ENCODE measurements around the gene KCNJ9. TPM values are rescaled to one million over a fixed set of nuclear protein-coding genes. Genes with fewer than 3 reads are reported as not detected.

KCNJ9 gene
- total RNA-seq, 2 donors from 2014 or later, result 0.95 TPM; not detected in 1

- H3K27ac ChIP-seq, result no peak overlapping the region
- peaks cover 31% of the 10 kb centered on the region for H3K36me3 ChIP-seq
- ATAC-seq (ENCODE audit: insufficient number of reproducible peaks, low FRiP score, low read depth) (no peak), DNase-seq (ENCODE audit: low spot score) (no peak)
- peaks cover 17 to 35% of the 10 kb centered on the region in 2 donors for H3K4me1 ChIP-seq (ENCODE audit: control insufficient read depth in 1 of 2, low read depth in 2 of 2)
- no peak overlapping the region for H3K4me3 ChIP-seq
- no peaks in the 10 kb centered on the region for H3K9me3 ChIP-seq
- H3K27me3 ChIP-seq (replicated peaks; ENCODE audit: insufficient read depth), result no peaks in the 10 kb centered on the region
- TF ChIP-seq, protein P1, sequence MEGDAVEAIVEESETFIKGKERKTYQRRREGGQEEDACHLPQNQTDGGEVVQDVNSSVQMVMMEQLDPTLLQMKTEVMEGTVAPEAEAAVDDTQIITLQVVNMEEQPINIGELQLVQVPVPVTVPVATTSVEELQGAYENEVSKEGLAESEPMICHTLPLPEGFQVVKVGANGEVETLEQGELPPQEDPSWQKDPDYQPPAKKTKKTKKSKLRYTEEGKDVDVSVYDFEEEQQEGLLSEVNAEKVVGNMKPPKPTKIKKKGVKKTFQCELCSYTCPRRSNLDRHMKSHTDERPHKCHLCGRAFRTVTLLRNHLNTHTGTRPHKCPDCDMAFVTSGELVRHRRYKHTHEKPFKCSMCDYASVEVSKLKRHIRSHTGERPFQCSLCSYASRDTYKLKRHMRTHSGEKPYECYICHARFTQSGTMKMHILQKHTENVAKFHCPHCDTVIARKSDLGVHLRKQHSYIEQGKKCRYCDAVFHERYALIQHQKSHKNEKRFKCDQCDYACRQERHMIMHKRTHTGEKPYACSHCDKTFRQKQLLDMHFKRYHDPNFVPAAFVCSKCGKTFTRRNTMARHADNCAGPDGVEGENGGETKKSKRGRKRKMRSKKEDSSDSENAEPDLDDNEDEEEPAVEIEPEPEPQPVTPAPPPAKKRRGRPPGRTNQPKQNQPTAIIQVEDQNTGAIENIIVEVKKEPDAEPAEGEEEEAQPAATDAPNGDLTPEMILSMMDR (IDR thresholded peaks at IDR 0.05), result no peak
These were observed 11.7 kb downstream of the KCNJ9 start for GRCh38 chr1:160093069-160093395.

GRCh38 chr1:160093624-160094290, 12.4 kb downstream of the KCNJ9 start:
- TF ChIP-seq, protein P1 (IDR thresholded peaks at IDR 0.05), result no peak
- no peak for ATAC-seq (ENCODE audit: insufficient number of reproducible peaks, low FRiP score, low read depth)
- Histone ChIP-seq H3K9me3 (no peaks in the 10 kb centered on the region), H3K27me3 (replicated peaks; ENCODE audit: insufficient read depth) (no peaks in the 10 kb centered on the region), H3K4me3 (no peak overlapping the region), H3K36me3 (peaks cover 31% of the 10 kb centered on the region), H3K4me1 (ENCODE audit: control insufficient read depth in 1 of 2, low read depth in 2 of 2) (peaks cover 17 to 35% of the 10 kb centered on the region in 2 donors), H3K27ac (no peak overlapping the region)
- DNase-seq (ENCODE audit: low spot score), result no peak

GRCh38 chr1:160094291-160094625, 12.9 kb downstream of the KCNJ9 start:
- Histone ChIP-seq H3K4me1 (ENCODE audit: control insufficient read depth in 1 of 2, low read depth in 2 of 2) (peaks cover 18 to 37% of the 10 kb centered on the region in 2 donors), H3K27ac (no peak overlapping the region), H3K4me3 (no peak overlapping the region), H3K27me3 (replicated peaks; ENCODE audit: insufficient read depth) (no peaks in the 10 kb centered on the region), H3K9me3 (no peaks in the 10 kb centered on the region), H3K36me3 (peaks cover 31% of the 10 kb centered on the region)
- DNase-seq (ENCODE audit: low spot score) (no peak), ATAC-seq (ENCODE audit: insufficient number of reproducible peaks, low FRiP score, low read depth) (no peak)
- TF ChIP-seq, protein P1 (IDR thresholded peaks at IDR 0.05), result no peak

DNA sequence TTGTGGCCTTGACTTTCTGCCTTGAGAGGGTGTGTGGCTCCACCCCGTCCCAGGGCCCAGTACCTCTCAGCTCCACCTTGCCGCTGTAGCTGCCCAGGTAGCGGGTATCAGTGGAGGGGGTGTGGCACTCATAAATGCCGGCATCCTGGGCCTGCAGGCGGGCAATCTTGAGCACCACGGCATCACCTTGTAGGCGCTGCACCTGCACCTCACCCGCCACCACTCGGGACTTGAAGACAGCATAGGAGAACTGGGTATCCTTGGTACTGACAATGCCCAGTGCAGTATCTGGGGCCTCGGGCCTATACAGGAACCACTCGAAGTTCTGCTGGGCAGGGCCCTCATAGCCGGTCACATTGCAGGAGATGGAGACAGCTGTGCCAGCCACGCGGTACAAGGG, 13.5 kb downstream of the KCNJ9 start:
- H3K9me3 ChIP-seq, result no peaks in the 10 kb centered on the region
- H3K27me3 ChIP-seq (replicated peaks; ENCODE audit: insufficient read depth), result no peaks in the 10 kb centered on the region
- no peak for ATAC-seq (ENCODE audit: insufficient number of reproducible peaks, low FRiP score, low read depth)
- H3K4me3 ChIP-seq, result no peak overlapping the region
- DNase-seq (ENCODE audit: low spot score), result no peak
- peaks cover 21 to 43% of the 10 kb centered on the region in 2 donors for H3K4me1 ChIP-seq (ENCODE audit: control insufficient read depth in 1 of 2, low read depth in 2 of 2)
- H3K27ac ChIP-seq, result no peak overlapping the region
- TF ChIP-seq, protein P1 (IDR thresholded peaks at IDR 0.05), result no peak
- H3K36me3 ChIP-seq, result peaks cover 31% of the 10 kb centered on the region

GRCh38 chr1:160095382-160096105, 14.2 kb downstream of the KCNJ9 start:
- DNase-seq (ENCODE audit: low spot score), result no peak
- Histone ChIP-seq H3K4me1 (ENCODE audit: control insufficient read depth in 1 of 2, low read depth in 2 of 2) (peaks cover 21 to 43% of the 10 kb centered on the region in 2 donors), H3K36me3 (peaks cover 31% of the 10 kb centered on the region), H3K4me3 (no peak overlapping the region), H3K27ac (peak overlapping the region; percentile 39 to 89), H3K9me3 (no peaks in the 10 kb centered on the region), H3K27me3 (replicated peaks; ENCODE audit: insufficient read depth) (no peaks in the 10 kb centered on the region)
- TF ChIP-seq, protein P1 (IDR thresholded peaks at IDR 0.05), result no peak
- no peak for ATAC-seq (ENCODE audit: insufficient number of reproducible peaks, low FRiP score, low read depth)

Data from thoracic aorta (tissue), 2 donors.